HEK293 (cell line): ENCODE data around the gene METTL1.

Source experiments
- CTCF ChIA-PET: fragments of 350-600 bp; formaldehyde crosslinking; extraction: SDS; loops from one replicate; lab custom pipeline; 2021; ENCODE audit warnings: antibody characterized with exemption; lab: Yijun Ruan, JAX
- POLR2A ChIA-PET: fragments of 300-600 bp; formaldehyde crosslinking; extraction: SDS; loops from one replicate; lab custom pipeline; 2020; ENCODE audit warnings: antibody characterized with exemption, inconsistent platforms; lab: Yijun Ruan, JAX
- H3K27ac ChIP-seq: fragments of 200-500 bp; sonication (Bioruptor generic); 2 replicates; pipeline ENCODE4 v1.5.1; 2014; ENCODE audit warnings: low read depth, low read length, control low read depth, inconsistent platforms; ENCODE audit errors: extremely low read depth
- H3K36me3 ChIP-seq, 2 experiments: fragments of 200-500 bp in 1 of 2; sonication (Bioruptor generic) in 1 of 2; 1 replicate in 1 of 2; 2 replicates in 1 of 2; pipeline ENCODE4 v1.5.1; 2014 to 2017; ENCODE audit warnings: inconsistent platforms in 2 of 2, low read length in 2 of 2; ENCODE audit not compliant: control insufficient read depth in 2 of 2, insufficient read depth in 1 of 2
- H3K4me1 ChIP-seq: fragments of 200-500 bp; sonication (Bioruptor generic); 2 replicates; pipeline ENCODE4 v1.5.1; 2014; ENCODE audit warnings: mild to moderate bottlenecking, low read length, inconsistent platforms; ENCODE audit not compliant: control insufficient read depth, insufficient read depth
- H3K4me3 ChIP-seq: 2 replicates; pipeline ENCODE4 v1.5.1; 2011; ENCODE audit warnings: low read depth, mild to moderate bottlenecking, control low read depth, low read length, moderate library complexity
- H3K9me3 ChIP-seq: fragments of 200-500 bp; sonication (Bioruptor generic); 2 replicates; pipeline ENCODE4 v1.5.1; 2014; ENCODE audit warnings: low read depth, low read length, inconsistent platforms; ENCODE audit not compliant: control insufficient read depth, insufficient read depth
- BCL11B ChIP-seq: fragments of 450-650 bp; formaldehyde crosslinking; IDR thresholded peaks from 2 replicates; pipeline ENCODE4 v1.5.1; 2016; ENCODE audit warnings: low read depth, missing biosample characterization, missing genetic modification characterization
- GLIS1 ChIP-seq: fragments of 450-650 bp; formaldehyde crosslinking; IDR thresholded peaks from 2 replicates; pipeline ENCODE4 v1.5.1; 2016; ENCODE audit warnings: missing biosample characterization, missing genetic modification characterization
- GLIS2 ChIP-seq: fragments of 450-650 bp; formaldehyde crosslinking; IDR thresholded peaks from 2 replicates; pipeline ENCODE4 v1.5.1; 2016; ENCODE audit warnings: missing biosample characterization, missing genetic modification characterization
- REST ChIP-seq: fragments of 450-650 bp; formaldehyde crosslinking; IDR thresholded peaks from 2 replicates; pipeline ENCODE4 v1.5.1; 2016; ENCODE audit warnings: missing biosample characterization, missing genetic modification characterization
- SP2 ChIP-seq: fragments of 450-650 bp; formaldehyde crosslinking; IDR thresholded peaks from 2 replicates; pipeline ENCODE4 v1.5.1; 2016; ENCODE audit warnings: missing biosample characterization, missing genetic modification characterization
- YY1 ChIP-seq: fragments of 450-650 bp; formaldehyde crosslinking; IDR thresholded peaks from 2 replicates; pipeline ENCODE4 v1.5.1; 2018; ENCODE audit warnings: missing biosample characterization, missing genetic modification characterization
- ZBTB17 ChIP-seq: fragments of 450-650 bp; formaldehyde crosslinking; IDR thresholded peaks from 2 replicates; pipeline ENCODE4 v1.5.1; 2016; ENCODE audit warnings: missing biosample characterization, missing genetic modification characterization
- ZFP37 ChIP-seq: fragments of 450-650 bp; formaldehyde crosslinking; IDR thresholded peaks from 2 replicates; pipeline ENCODE4 v1.5.1; 2016; ENCODE audit warnings: missing biosample characterization, missing genetic modification characterization
- ZIC2 ChIP-seq: fragments of 450-650 bp; formaldehyde crosslinking; IDR thresholded peaks from 2 replicates; pipeline ENCODE4 v1.5.1; 2016; ENCODE audit warnings: missing biosample characterization, missing genetic modification characterization
- ZNF423 ChIP-seq: fragments of 450-650 bp; formaldehyde crosslinking; IDR thresholded peaks from 2 replicates; pipeline ENCODE4 v1.5.1; 2016; ENCODE audit warnings: missing biosample characterization, missing genetic modification characterization
- ZNF473 ChIP-seq: fragments of 450-650 bp; formaldehyde crosslinking; IDR thresholded peaks from 2 replicates; pipeline ENCODE4 v1.5.1; 2017; ENCODE audit warnings: missing biosample characterization, missing genetic modification characterization
- ZNF670 ChIP-seq: fragments of 450-650 bp; formaldehyde crosslinking; IDR thresholded peaks from 2 replicates; pipeline ENCODE4 v1.5.1; 2016; ENCODE audit warnings: missing biosample characterization, missing genetic modification characterization, low read depth
- ZNF704 ChIP-seq: fragments of 450-650 bp; formaldehyde crosslinking; IDR thresholded peaks from 2 replicates; pipeline ENCODE4 v1.5.1; 2016; ENCODE audit warnings: missing biosample characterization, missing genetic modification characterization
- ZNF707 ChIP-seq: fragments of 450-650 bp; formaldehyde crosslinking; IDR thresholded peaks from 2 replicates; pipeline ENCODE4 v1.5.1; 2016; ENCODE audit warnings: missing biosample characterization, missing genetic modification characterization
- TF ChIP-seq, protein P1 (sequence below): fragments of 450-650 bp; formaldehyde crosslinking; IDR thresholded peaks from 2 replicates; pipeline ENCODE4 v1.5.1; 2016; ENCODE audit warnings: missing biosample characterization, missing genetic modification characterization

METTL1 gene

GRCh38 chr12:57755454-57756372, 16.2 kb downstream of the METTL1 start (continued):
- TF ChIP-seq GLIS2 (tag by site-specific recombination): peak; percentile 71
- peak; percentile 60; the same call in 1 of the 2 replicates for TF ChIP-seq REST (tag by site-specific recombination)
- no peak for TF ChIP-seq ZNF473 (tag by site-specific recombination)
- no peak for TF ChIP-seq ZNF670 (tag by site-specific recombination)
- no peak for TF ChIP-seq ZBTB17 (tag by site-specific recombination)
- TF ChIP-seq ZNF707 (tag by site-specific recombination): no peak
- peak; percentile 29; the same call in 1 of the 2 replicates for TF ChIP-seq SP2 (tag by site-specific recombination)
- TF ChIP-seq ZFP37 (tag by site-specific recombination): no peak
- peak; percentile 95 for TF ChIP-seq ZIC2 (tag by site-specific recombination)
- TF ChIP-seq BCL11B (tag by site-specific recombination): no peak
- peak; percentile 51 for TF ChIP-seq GLIS1 (tag by site-specific recombination)
- no peak for TF ChIP-seq ZNF704
- TF ChIP-seq ZNF423: peak; percentile 85

DNA sequence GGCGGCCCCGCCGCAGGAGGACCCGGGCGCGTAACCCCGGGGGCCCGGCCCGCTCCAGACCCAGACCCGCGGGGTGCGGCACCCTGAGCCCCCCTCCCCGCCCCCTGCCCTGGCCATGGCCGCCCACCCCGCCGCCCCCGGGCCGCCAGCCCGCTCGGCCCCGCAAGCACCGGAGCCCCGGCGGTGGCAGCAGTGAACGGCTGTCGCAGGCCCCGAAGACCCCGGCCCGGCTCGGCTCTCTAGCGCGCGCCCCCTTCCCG, 16.8 kb downstream of the METTL1 start:
- Histone ChIP-seq H3K36me3 (peaks cover 13 to 47% of the 10 kb centered on the region in 2 experiments), H3K27ac (no peak overlapping the region), H3K9me3 (no peaks in the 10 kb centered on the region), H3K4me3 (peak overlapping the region; percentile 63), H3K4me1 (peaks cover 16% of the 10 kb centered on the region)
- ChIA-PET CTCF (interaction anchor here (2.4 kb wide), 1 partner anchor 11 kb away, joined by 26 read pairs; the partner anchor contains the start of gene CYP27B1), POLR2A (interaction anchor here (0.7 to 1.4 kb wide), 3 partner anchors 8 to 34 kb away, joined by 3 to 4 read pairs (median 3); partner anchors contain the start of genes EEF1AKMT3 and METTL1)
- 0 out of 2 replicates have a peak, but pooled peaks have one; percentile 25 for TF ChIP-seq YY1 (tag by site-specific recombination)
- TF ChIP-seq, protein P1, sequence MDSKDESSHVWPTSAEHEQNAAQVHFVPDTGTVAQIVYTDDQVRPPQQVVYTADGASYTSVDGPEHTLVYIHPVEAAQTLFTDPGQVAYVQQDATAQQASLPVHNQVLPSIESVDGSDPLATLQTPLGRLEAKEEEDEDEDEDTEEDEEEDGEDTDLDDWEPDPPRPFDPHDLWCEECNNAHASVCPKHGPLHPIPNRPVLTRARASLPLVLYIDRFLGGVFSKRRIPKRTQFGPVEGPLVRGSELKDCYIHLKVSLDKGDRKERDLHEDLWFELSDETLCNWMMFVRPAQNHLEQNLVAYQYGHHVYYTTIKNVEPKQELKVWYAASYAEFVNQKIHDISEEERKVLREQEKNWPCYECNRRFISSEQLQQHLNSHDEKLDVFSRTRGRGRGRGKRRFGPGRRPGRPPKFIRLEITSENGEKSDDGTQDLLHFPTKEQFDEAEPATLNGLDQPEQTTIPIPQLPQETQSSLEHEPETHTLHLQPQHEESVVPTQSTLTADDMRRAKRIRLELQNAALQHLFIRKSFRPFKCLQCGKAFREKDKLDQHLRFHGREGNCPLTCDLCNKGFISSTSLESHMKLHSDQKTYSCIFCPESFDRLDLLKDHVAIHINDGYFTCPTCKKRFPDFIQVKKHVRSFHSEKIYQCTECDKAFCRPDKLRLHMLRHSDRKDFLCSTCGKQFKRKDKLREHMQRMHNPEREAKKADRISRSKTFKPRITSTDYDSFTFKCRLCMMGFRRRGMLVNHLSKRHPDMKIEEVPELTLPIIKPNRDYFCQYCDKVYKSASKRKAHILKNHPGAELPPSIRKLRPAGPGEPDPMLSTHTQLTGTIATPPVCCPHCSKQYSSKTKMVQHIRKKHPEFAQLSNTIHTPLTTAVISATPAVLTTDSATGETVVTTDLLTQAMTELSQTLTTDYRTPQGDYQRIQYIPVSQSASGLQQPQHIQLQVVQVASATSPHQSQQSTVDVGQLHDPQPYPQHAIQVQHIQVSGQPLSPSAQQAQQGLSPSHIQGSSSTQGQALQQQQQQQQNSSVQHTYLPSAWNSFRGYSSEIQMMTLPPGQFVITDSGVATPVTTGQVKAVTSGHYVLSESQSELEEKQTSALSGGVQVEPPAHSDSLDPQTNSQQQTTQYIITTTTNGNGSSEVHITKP (tag by site-specific recombination): no peak
